Activated CD4-positive, CD25-positive, alpha-beta regulatory T cell treated with anti-CD3 and anti-CD28 coated beads, Interleukin-2, amount 50 U/mL, for 72 hours (primary cell): ENCODE data around the gene COL8A2.

Source experiments
- DNase-seq: peaks from one replicate; pipeline ENCODE4 v3.0.0; 2021

Gene COL8A2

DNA sequence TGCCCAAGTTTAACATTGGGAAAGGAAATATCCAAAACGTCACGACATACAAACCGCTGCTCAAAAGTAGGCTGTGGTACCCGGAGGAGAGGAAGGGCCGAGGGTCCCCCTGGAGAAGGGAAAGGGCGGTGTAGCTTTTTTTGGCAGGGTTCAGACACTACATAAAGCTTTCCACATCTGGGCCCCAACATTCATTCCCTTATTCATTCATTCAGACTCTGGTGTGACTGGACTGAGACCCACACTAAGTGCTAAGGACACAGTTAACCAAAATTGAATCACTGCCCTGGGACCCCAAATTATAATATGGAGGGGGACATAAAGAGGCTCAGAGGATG lies 10.3 kb upstream of the COL8A2 start:
- DNase-seq, result no peak

GRCh38 chr1:36134505-36135329 lies 9.7 kb upstream of the COL8A2 start:
- no peak for DNase-seq

- DNase-seq, result no peak
Observed at GRCh38 chr1:36134031-36134430, 9.0 kb upstream of the COL8A2 start.

DNA sequence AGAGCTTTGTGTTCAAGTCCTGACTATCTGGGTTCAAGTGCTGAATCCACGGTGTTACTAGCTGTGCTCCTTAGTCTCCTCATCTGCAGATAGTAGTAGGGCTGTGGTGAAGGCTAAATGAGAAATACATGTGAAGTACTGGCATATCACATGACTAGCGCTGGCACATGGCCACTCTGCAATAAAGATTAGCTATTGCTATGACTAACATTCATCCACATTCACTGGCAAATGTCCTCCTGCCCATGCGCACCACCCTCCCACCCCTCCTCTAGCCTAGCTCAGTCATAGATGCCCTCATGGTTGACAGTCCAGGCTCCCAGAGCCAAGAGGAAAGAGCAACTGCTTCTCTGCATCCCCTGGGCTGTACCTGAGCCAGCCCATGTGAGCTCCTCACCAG lies 8.5 kb upstream of the COL8A2 start:
- no peak for DNase-seq

- DNase-seq, result no peak
Observed at GRCh38 chr1:36132029-36132428, 7.0 kb upstream of the COL8A2 start.

GRCh38 chr1:36128905-36129206 lies 3.8 kb upstream of the COL8A2 start:
- no peak for DNase-seq

GRCh38 chr1:36128126-36128904 lies 3.3 kb upstream of the COL8A2 start:
- no peak for DNase-seq

DNA sequence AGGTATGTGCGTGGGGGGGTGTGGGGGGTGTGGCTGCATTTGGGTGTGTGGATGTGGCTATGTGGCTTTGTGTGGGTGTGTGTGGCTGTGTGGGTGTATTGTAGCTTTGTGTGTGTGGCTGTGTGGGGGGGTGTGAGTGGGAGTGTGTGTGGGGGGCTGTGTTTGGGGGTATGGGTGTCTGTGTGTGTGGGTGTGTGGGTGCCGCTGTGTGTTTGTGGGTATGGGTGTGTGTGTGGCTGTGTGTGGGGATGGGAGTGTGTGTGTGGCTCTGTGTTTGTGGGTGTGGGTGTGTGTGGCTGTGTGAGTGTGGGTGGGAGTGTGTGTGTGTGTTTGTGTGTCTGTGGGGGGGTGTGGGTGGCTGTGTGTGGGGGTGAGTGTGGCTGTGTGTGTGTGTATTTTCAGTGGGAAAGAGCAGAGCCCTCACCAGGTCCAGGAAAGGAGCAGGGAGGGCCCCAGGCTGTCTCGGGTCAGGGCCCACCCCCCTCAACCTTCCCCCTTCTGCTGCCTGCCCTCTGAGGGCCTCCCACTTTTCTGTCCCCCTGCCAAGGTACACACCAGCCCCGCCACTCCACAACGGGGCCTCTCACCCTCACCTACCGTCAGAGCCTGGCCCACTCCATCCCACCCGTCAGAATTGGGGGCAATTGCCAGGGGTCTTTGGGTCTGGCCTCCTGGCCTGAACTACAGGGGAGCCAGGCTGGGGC lies 1.9 kb upstream of the COL8A2 start:
- no peak for DNase-seq

DNA sequence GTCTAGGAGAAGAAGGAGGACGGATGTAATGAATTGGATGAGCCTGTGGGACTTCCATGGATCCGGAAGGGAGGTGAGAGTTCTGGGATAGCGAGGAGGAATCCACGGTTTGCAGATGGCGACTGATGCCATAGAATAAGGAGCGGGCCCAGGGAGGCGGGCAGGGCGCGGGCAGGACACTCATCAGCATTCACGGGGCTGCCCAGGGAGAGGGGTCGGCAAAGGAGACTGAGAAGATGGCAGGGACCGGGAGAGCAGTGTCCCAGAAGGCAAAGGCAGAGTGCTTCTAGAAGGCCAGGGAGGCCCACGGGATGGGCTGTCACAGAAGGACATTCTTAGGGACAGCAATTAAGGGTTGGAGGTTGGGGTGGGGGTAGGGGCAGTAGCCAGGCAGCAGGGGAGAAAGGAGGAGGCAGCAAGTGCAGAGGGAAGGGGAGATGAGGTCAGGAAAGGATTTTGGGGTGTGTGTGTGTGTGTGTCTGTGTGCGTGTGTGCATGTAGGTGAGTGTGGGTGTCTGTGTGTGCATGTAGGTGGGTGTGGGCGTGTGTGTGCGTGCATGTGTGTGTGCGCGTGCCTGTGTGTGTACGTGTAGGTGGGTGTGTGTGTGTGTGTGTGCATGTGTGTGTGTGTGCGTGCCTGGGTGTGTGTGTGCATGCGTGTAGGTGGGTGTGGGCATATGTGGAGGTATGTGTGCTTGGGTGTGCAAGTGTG lies 1.1 kb upstream of the COL8A2 start:
- DNase-seq, result no peak

DNA sequence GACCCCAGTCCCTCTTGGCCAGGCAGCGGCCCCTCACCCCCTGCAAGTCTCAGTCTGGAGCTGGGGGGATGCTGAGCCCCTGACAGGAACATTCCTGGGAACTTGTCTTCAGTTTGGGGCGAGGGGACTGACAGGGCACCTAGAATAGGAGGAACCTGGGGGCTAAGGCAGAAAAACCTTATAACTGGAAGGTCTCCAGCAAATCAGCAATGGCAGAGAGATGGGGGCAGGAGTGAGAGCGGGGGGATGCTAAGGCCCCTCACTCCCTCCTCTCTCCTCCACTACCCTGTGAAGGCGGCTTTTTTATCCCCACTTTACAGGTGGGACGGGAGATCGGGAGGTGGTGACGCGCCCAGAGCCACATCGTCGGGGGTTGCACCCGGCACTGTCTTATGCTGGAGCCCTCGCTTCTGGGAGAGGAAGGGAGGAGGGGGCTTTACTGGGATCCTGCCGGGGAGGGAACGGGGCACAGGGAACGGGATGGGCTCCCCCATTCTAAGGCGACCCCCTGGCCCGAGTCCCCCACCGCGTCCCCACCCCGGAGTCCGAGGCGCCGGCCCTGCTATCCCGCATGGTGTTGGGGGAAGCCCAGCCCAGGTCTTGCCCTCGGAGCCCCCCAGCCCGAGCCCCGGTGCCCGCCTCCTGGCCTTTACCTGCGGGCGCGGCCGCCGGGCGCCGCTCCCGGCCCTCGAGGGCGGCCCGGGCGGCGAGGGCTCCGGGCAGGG lies 456 bp downstream of the COL8A2 start:
- no peak for DNase-seq

DNA sequence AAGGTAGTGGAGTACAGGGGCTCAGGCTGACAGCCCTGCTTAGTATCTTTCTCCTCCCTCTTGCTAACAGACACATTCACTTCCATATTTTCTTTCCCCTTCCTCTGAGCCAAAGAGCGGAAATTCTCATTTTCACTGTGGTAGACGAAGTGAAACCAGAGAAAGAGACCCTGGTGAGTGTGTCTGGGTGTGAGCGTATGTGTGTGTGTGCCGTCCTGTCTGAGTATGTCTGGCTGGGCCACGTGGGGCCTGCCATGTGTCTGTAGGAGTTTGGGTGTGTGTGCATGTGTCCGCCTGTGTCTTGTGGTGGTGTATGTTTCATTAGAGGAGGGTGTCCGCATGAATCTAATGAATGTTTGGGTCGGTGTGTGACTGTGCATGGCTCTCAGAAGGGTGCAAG lies 1.7 kb downstream of the COL8A2 start:
- no peak for DNase-seq

DNA sequence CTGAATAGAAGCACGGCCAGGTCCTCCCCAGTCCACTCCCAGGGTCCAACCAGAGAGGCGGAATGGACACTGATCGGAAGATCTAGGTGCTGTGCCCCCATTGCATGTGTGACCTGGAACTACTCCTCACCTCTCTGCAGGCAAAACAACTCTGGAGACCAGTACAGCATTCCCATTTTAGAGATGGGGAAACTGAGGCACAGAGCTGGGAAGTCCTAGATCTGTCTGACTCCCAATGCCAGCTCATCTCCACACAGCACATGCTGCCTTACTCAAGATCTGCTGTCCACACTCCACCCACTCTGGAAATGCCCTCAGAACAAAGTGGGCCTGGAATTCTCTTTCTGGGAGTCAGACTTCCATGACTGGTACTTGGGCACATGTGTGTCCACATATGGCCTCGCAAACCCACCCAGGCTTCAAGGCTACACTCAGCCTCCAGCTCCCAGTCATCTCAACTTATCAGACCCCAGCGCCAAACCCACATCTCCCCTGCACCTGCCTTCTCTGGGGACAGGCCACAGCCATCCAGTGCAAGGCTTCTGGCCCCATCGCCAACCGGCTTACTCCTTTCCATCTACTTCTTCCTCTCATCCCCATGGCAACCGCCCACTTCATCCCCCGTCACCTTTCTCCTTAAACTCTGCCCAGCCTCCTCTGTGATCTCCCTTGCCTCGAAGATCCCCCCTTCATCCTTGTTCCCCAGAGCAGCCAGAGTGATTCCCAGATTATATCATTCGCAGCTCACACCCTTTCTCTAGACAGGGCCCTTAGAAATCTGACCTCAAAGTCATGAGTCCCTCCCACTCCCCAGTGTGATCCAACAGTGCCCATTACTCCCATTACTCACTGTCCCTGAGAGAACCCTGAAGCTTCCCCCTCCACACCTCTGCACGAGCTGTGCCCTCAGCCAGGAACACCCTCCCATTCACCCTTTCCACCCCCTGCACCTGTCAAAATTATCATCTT lies 2.7 kb downstream of the COL8A2 start:
- no peak for DNase-seq

DNA sequence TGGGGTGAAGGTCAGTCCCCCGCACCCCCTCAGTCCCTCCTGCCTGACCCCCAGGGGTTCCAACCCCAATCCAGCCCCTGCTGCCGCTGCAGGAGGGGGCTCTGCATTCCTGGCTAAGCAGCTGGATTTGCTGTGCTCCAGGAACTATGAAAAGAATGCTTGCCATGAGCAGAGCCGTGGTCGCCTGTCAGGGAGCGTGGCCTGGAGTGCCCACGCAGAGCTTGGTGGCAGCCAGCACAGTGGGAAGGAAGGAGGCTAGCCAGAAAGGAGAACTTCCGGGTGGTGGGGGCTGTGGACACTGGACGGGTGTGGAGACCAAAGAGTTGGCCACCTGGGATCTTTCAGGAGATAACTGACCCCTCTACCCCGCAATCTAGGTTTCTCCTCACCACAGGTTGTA lies 5.6 kb downstream of the COL8A2 start:
- DNase-seq, result no peak

GRCh38 chr1:36118447-36119204 lies 6.4 kb downstream of the COL8A2 start:
- DNase-seq, result no peak

DNA sequence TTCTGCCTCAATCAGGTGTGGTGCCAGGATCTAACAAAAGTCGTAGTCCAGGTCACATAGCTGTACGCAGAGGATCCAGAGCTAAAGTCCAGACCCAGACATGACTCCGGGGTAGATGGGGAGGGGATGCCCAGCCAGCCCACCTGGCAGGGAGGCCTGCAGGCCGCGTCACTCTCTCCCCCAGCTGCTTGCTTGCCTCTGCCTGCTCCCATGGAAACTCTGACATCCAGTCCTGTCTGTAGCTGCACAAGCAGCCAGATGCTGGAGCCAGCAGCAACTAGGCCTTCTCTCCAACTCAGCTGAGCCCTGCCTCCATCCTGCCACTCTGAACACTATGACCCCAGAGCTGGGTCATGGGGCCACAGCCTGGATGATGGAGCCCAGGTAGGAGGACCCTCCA lies 8.1 kb downstream of the COL8A2 start:
- DNase-seq, result no peak

DNA sequence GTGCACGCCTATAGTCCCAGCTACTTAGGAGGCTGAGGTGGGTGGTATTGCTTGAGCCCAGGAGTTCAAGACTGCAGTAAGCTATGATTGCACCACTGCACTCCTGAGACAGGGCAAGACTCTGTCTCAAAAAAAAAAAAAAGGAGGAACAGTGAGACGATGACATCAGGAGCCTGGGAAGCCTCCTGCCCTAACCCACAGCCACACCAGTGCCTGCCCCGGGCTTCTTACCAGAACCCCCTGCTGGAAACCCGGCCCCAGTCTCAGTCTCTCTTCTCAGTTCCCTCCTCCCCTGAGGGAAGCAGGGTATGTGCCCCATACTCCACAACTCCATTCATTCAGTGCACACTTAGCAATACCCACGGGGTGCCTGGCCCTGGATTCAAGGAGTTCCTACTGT lies 9.1 kb downstream of the COL8A2 start:
- no peak for DNase-seq

DNA sequence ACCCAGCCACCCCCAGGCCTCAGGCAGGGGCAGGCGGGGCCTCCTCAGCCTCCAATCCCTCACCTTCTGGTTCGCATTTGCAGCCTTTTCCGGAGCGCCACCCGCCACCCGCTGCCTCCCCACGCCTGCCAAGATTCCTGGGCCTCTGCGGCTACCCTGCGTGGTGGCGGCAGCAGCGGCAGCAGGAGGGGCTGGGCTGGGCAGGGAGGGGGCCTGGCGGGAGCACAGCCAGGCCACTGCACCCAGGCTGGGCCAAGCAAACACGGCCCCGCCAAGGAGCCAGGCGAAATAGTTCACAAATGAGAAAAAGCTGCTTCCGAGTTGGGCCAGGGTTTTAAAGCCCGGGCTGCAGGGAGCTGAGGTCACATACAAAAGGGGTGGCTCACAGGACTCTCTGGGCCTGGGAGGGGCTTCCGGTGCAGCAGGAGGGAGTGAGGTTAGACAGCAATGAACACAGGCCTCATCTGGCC lies 9.8 kb downstream of the COL8A2 start:
- no peak for DNase-seq

DNA sequence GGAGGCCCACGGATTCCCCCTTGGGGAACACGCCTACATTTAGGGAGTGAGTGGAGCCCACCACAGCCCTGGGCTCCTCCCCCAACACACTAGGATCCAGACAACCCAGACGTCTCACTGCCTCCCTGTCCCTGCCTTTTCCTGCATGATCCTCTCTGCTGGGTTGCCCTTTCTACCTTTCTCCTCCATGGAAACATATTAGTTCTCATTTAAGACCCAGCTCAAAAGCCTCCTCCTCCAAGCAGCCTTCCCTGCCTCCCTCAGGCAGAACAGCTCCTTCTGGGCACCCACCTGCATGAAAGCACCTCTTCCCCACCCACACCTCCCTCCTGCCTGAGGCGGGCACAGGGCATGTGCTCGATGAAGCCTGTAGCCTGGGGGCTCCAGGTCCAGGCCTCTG lies 10.7 kb downstream of the COL8A2 start:
- no peak for DNase-seq

DNA sequence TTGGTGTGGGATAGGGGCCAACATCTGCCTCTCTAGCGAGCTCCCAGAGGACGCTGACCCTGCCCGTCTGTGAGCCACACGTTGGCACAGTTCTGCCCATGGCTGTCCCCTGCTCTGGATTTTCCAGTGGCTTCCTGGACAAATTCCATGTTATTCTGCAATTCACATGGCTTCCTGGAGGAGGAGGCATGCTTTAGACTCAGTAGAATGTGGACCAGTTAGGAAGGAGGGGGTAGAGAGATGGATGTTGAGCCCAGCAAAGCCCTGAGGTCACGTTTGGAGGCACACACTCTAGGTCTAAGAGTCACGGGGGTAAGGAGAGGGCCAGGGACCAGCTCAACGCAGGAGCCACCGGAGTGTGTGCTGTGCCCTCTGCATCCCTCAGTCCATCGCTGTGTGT lies 12.2 kb downstream of the COL8A2 start:
- DNase-seq, result no peak

DNA sequence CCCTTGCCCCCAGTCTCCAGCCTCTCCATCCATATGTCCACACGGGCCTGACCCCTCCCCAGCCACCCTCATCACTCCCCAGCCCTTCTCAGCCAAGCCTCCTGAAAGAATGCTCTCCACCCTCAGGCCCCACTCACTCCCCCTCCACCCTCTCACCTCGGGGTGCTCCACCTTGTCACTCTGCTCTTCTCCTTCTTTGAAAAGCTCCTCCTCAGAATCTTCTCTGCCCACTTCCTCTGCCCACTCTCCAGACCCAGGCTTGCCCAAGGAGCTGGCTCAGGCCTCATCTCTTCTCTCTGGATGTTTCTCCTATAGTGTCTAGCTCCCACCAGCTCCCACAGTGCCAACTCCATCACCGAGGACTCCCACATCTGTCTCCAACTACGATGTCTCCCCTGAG lies 13.9 kb downstream of the COL8A2 start:
- DNase-seq, result no peak
